WERI-Rb-1 (cell line): ENCODE measurements around the gene XAB2.
"Not testable (repeated sequence)": the region's sequence is repeated elsewhere in the genome, so short reads cannot be mapped to it uniquely, and the experiment has no call there.

Experiments used
- DNase-seq: peaks from one replicate; pipeline ENCODE4 v3.0.0-alpha.2; 2020
- H3K27ac ChIP-seq: fragments of 250-450 bp; sonication (Bioruptor Pico); 2 replicates; pipeline ENCODE4 v1.5.1; 2020; ENCODE audit warnings: mild to moderate bottlenecking, moderate library complexity
- H3K27me3 ChIP-seq: fragments of 250-450 bp; sonication (Bioruptor Pico); 2 replicates; pipeline ENCODE4 v1.5.1; 2021; ENCODE audit warnings: mild to moderate bottlenecking, low read depth, moderate library complexity; ENCODE audit not compliant: insufficient read depth, severe bottlenecking
- H3K36me3 ChIP-seq: fragments of 250-450 bp; sonication (Bioruptor Pico); 2 replicates; pipeline ENCODE4 v1.5.1; 2020; ENCODE audit warnings: mild to moderate bottlenecking, moderate library complexity
- H3K4me3 ChIP-seq: 2 replicates; pipeline ENCODE4 v1.5.1; 2011; ENCODE audit warnings: low read depth, mild to moderate bottlenecking, control low read depth, low read length
- H3K9me3 ChIP-seq: fragments of 250-450 bp; sonication (Bioruptor Pico); 2 replicates; pipeline ENCODE4 v1.5.1; 2021; ENCODE audit warnings: mild to moderate bottlenecking, moderate library complexity; ENCODE audit not compliant: severe bottlenecking
- CTCF ChIP-seq: IDR thresholded peaks from 2 replicates; pipeline ENCODE4 v1.5.1; 2011; ENCODE audit warnings: low read depth, mild to moderate bottlenecking, control low read depth, inconsistent platforms, low read length

Gene XAB2

GRCh38 chr19:7590256-7590655, 39.1 kb downstream of the XAB2 start:
- no peaks in the 10 kb centered on the region for H3K27me3 ChIP-seq
- no peak overlapping the region for H3K27ac ChIP-seq
- no peak overlapping the region for H3K4me3 ChIP-seq
- no peaks in the 10 kb centered on the region for H3K36me3 ChIP-seq
- no peak for DNase-seq
- no peaks in the 10 kb centered on the region for H3K9me3 ChIP-seq
- TF ChIP-seq CTCF: no peak

GRCh38 chr19:7589822-7590221, 39.5 kb downstream of the XAB2 start:
- TF ChIP-seq CTCF: no peak
- Histone ChIP-seq H3K27ac (no peak overlapping the region), H3K27me3 (no peaks in the 10 kb centered on the region), H3K9me3 (no peaks in the 10 kb centered on the region), H3K36me3 (no peaks in the 10 kb centered on the region), H3K4me3 (no peak overlapping the region)
- DNase-seq: no peak

DNA sequence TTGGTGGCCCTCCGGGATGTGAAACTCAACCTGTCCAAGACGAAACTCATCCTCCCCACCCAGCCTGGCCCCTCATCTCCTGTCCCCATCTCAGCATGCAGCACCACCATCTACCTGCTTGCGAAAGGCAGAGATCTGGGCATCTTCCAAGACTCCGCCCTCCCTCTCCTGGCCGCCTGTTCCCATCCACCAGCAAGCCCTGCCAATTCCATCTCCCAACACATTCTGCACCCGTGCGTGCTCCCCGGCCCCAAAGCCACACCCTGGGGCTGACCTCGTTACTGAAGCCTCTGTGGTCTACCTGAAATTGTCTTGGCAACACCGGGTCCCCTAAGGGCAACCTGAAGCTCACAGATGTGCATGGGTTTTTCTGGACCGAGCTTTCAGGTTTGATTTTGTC, 46.9 kb downstream of the XAB2 start:
- no peak for TF ChIP-seq CTCF
- Histone ChIP-seq H3K4me3 (no peak overlapping the region), H3K27ac (no peak overlapping the region), H3K36me3 (no peaks in the 10 kb centered on the region), H3K9me3 (no peaks in the 10 kb centered on the region), H3K27me3 (no peaks in the 10 kb centered on the region)
- DNase-seq: no peak

DNA sequence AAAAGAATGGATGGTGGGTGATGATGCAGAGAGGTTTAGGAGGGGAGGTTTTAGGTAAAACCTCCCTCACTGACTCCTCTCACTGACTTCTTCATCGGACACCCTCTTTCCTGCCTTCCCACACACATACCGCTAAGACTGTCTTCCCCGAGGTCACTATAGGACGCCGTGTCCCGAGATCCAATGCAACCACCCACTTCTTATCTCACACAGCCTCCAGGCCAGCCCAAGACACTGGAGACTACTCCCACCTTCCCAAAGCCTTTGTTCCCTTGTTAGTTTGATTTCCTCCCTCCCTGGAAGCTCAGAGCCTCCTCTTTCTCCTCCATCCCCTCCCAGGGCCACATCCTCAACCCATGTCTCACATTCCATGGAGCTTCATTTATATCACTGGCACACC, 50.2 kb downstream of the XAB2 start:
- no peaks in the 10 kb centered on the region for H3K36me3 ChIP-seq
- DNase-seq: no peak
- no peaks in the 10 kb centered on the region for H3K9me3 ChIP-seq
- H3K27me3 ChIP-seq: no peaks in the 10 kb centered on the region
- no peak overlapping the region for H3K27ac ChIP-seq
- H3K4me3 ChIP-seq: no peak overlapping the region
- no peak for TF ChIP-seq CTCF

DNA sequence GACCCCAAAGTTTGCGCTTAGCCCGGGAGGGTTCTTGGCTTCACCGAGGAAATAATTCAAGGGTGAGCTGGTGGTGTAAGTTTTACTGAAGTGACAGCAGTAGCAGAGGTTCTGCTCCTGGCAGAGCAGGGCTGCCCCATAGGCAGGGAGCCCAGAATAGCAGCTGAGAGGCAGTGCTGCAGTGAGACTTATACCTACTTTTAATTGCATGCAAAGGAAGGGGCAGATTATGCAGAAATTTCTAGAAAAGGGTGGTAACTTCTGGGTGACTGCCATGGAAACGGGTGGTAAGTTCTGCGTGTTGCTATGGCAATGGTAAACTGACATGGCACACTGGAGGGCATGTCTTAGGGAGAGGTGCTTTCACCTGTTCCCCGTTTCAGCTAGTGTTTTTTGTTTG, 51.2 kb downstream of the XAB2 start:
- no peaks in the 10 kb centered on the region for H3K27me3 ChIP-seq

DNA sequence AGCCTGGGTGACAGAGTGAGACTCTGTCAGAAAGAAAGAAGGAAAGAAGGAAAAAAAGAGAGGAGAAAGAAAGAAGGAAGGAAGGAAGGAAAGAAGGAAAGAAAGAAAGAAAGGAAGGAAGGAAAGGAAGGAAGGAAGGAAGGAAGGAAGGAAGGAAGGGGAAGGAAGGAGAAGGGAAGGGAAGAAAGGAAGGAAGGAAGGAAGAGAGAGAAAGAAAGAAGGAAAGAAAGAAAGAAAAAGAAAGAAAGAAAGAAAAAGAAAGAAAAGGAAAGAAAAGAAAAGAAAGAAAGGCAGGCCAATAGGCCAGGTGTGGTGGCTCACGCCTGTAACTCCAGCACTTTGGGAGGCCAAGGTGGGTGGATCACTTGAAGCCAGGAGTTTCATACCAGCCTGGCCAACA, 51.9 kb downstream of the XAB2 start:
- not testable (repeated sequence) for H3K9me3 ChIP-seq, H3K27me3 ChIP-seq, DNase-seq, H3K36me3 ChIP-seq, H3K27ac ChIP-seq, H3K4me3 ChIP-seq

More for the DNA sequence above, 51.2 kb downstream of the XAB2 start:
- TF ChIP-seq CTCF: no peak
- DNase-seq: no peak
- Histone ChIP-seq H3K36me3 (no peaks in the 10 kb centered on the region), H3K27ac (no peak overlapping the region), H3K9me3 (no peaks in the 10 kb centered on the region), H3K4me3 (no peak overlapping the region)
